Subcutaneous abdominal adipose tissue (tissue), 5 donors: ENCODE results near the gene MARF1.
A peak's percentile ranks its signal among the peaks of the same experiment; 100 is the strongest.

ENCODE experiments used
- H3K27ac ChIP-seq: one replicate; pipeline ENCODE4 v1.7.0; 2013; ENCODE audit warnings: low read depth, mild to moderate bottlenecking, inconsistent platforms, low read length, moderate library complexity
- H3K27me3 ChIP-seq, 5 donors: one replicate each; pipeline ENCODE4 v1.7.0; 2013; ENCODE audit warnings: low read length in 5 of 5, inconsistent platforms in 1 of 5; ENCODE audit not compliant: control insufficient read depth in 5 of 5, insufficient read depth in 4 of 5
- H3K36me3 ChIP-seq, 5 donors: one replicate each; pipeline ENCODE4 v1.7.0; 2013; ENCODE audit warnings: low read length in 5 of 5; ENCODE audit not compliant: control insufficient read depth in 5 of 5, insufficient read depth in 5 of 5
- H3K4me1 ChIP-seq, 5 donors: one replicate each; pipeline ENCODE4 v1.7.0; 2013; ENCODE audit warnings: low read length in 5 of 5, mild to moderate bottlenecking in 3 of 5, moderate library complexity in 1 of 5; ENCODE audit not compliant: control insufficient read depth in 5 of 5, insufficient read depth in 5 of 5
- H3K4me3 ChIP-seq, 5 donors: one replicate each; pipeline ENCODE4 v1.7.0; 2013; ENCODE audit warnings: low read length in 5 of 5, low read depth in 1 of 5
- H3K9ac ChIP-seq, 5 donors: one replicate each; pipeline ENCODE4 v1.7.0; 2013; ENCODE audit warnings: low read length in 5 of 5, mild to moderate bottlenecking in 4 of 5, moderate library complexity in 3 of 5
- H3K9me3 ChIP-seq, 5 donors: one replicate each; pipeline ENCODE4 v1.7.0; 2013; ENCODE audit warnings: low read length in 5 of 5; ENCODE audit not compliant: control insufficient read depth in 5 of 5
- donor health status: healthy.
- donor health status: healthy.
- donor health status: healthy.
- donor health status: healthy.
- donor health status: healthy.

Gene MARF1

GRCh38 chr16:15602285-15603044 is 40.5 kb downstream of the MARF1 start:
- no peak overlapping the region for H3K9ac ChIP-seq
- H3K27ac ChIP-seq: no peak overlapping the region
- no peaks in the 10 kb centered on the region for H3K27me3 ChIP-seq
- H3K9me3 ChIP-seq: no peaks in the 10 kb centered on the region
- peaks cover 9 to 98% (median 96%) of the 10 kb centered on the region in 5 donors for H3K36me3 ChIP-seq
- H3K4me3 ChIP-seq: no peak overlapping the region
- H3K4me1 ChIP-seq: peaks cover 2 to 11% (median 6%) of the 10 kb centered on the region in 5 donors

DNA sequence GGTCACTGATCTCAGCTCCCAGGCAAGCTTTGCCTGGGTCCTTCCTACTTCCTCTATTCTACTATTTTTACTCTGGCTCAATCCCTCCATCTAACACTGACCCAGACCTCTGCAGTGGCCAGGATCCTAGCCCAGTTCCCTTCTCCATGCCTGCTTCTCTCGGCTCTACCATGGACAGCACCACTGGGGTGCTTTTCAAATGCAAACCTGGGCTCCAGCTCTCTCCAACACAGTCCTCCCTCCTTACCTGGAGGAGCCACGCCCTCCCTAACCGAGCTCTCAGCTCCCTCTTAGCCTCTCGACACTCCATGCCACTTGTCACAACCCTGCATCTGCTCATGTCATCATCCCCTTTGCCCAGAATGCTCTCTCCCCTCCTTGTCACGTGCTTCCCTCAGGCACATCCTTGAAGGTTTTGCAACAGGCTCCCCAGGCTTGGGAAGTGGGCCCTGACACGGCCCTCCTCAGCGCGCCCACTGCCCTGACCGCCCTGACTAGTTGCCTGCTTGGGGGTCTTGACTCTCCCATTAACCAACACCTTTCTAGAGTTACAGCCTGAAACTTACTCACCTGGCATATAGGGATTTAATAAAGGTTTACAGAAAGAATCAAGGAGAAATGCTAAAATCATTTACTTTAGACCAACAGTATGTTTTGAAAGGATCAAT is 41.6 kb downstream of the MARF1 start:
- H3K36me3 ChIP-seq: peaks cover 14 to 97% (median 92%) of the 10 kb centered on the region in 5 donors
- no peaks in the 10 kb centered on the region for H3K27me3 ChIP-seq
- no peaks in the 10 kb centered on the region for H3K9me3 ChIP-seq
- peaks cover 0 to 10% (median 4%) of the 10 kb centered on the region in 5 donors for H3K4me1 ChIP-seq
- no peak overlapping the region for H3K9ac ChIP-seq
- no peak overlapping the region for H3K27ac ChIP-seq
- no peak overlapping the region for H3K4me3 ChIP-seq

- Histone ChIP-seq H3K4me1 (peaks cover 0 to 4% (median under 1%) of the 10 kb centered on the region in 5 donors), H3K9ac (no peak overlapping the region), H3K27ac (no peak overlapping the region), H3K27me3 (no peaks in the 10 kb centered on the region), H3K9me3 (no peaks in the 10 kb centered on the region), H3K4me3 (no peak overlapping the region), H3K36me3 (peaks cover 26 to 98% (median 89%) of the 10 kb centered on the region in 5 donors)
Observed at GRCh38 chr16:15599303-15600070, 43.5 kb downstream of the MARF1 start.

DNA sequence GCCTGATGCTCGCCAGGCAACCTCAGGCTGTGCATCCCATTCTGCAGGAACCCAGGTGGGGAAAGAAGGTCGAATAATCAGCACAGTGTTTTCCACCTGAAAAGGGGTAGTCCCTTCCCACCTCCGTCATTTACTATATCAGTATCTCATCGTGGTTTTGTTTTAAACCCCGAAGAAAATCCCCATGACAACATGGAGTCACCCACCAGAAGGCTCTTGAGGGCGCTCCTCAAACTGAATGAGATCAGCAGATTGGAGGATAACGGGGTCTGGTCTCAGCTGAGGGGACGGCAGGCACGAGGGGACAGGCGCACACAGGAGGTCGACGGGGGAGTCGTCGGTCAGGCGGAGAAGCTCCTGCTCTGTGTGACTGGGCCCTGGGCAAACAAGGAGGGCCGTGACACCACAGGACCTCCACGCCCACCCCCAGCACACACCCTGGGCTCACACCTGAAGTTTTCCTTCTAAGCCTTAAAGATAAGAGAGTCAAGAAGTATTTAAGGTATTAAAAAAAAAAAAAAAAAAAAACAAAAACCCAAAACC is 44.2 kb downstream of the MARF1 start:
- Histone ChIP-seq H3K9me3 (no peaks in the 10 kb centered on the region), H3K4me3 (no peak overlapping the region)

DNA sequence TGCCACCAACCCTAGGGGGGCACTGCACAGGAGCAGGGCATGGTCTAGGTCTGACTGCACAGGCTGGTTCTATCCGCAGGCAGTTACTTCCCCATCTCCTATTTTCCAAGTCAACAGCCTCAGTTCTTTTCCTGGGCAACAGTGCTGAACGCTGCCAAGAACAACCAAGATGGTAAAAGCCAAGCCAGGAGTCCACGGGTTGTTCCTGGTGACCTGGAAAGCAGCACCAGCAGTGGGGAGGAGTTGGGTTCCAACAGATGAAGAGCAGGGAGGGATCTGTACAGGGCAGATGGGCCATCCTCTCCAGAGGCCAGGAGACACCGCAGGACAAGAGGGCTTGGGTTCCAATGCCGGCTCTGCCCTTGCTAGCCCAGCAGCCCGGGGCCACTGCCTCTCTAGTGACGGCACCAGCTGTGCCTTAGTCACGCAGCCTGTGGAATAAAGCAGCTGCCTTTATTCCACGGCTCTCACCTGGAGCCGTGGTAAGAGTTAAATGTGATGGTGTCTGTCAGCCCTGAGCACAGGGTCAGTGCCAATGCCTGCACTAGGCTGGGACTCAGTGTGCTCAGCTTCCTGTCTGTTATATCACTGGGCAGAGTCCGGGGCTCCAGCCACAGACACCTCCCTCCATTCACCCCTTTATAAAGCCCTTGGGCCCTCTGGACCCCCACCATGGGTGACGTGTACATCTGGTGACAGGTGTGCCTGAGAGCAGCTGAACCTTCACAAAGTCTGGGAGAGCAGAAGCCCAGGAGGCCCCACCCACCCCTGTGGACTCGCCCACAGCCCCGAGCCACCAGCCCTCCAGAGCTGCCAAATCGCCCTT is 44.9 kb downstream of the MARF1 start:
- H3K36me3 ChIP-seq: peaks cover 28 to 86% (median 77%) of the 10 kb centered on the region in 5 donors
- no peak overlapping the region for H3K9ac ChIP-seq
- no peaks in the 10 kb centered on the region for H3K9me3 ChIP-seq
- H3K4me1 ChIP-seq: peaks cover 0 to 5% (median 0%) of the 10 kb centered on the region in 5 donors
- H3K27ac ChIP-seq: no peak overlapping the region
- no peaks in the 10 kb centered on the region for H3K27me3 ChIP-seq
- H3K4me3 ChIP-seq: no peak overlapping the region

More for the DNA sequence above, 44.2 kb downstream of the MARF1 start:
- Histone ChIP-seq H3K27ac (no peak overlapping the region), H3K27me3 (no peaks in the 10 kb centered on the region), H3K9ac (no peak overlapping the region), H3K36me3 (peaks cover 29 to 93% (median 84%) of the 10 kb centered on the region in 5 donors), H3K4me1 (peaks cover 0 to 4% (median 0%) of the 10 kb centered on the region in 5 donors)

GRCh38 chr16:15597135-15597534 is 45.8 kb downstream of the MARF1 start:
- no peak overlapping the region for H3K9ac ChIP-seq
- H3K27me3 ChIP-seq: no peaks in the 10 kb centered on the region
- H3K27ac ChIP-seq: no peak overlapping the region
- peaks cover 20 to 81% (median 69%) of the 10 kb centered on the region in 5 donors for H3K36me3 ChIP-seq
- peaks cover 0 to 11% (median 5%) of the 10 kb centered on the region in 5 donors for H3K4me1 ChIP-seq
- H3K9me3 ChIP-seq: no peaks in the 10 kb centered on the region
- H3K4me3 ChIP-seq: no peak overlapping the region

- Histone ChIP-seq H3K4me1 (peaks cover 1 to 13% (median 8%) of the 10 kb centered on the region in 5 donors), H3K27ac (no peak overlapping the region), H3K9me3 (no peaks in the 10 kb centered on the region), H3K9ac (no peak overlapping the region), H3K27me3 (no peaks in the 10 kb centered on the region), H3K36me3 (peaks cover 20 to 57% (median 46%) of the 10 kb centered on the region in 5 donors), H3K4me3 (no peak overlapping the region)
Observed at GRCh38 chr16:15594711-15595320, 48.1 kb downstream of the MARF1 start.

DNA sequence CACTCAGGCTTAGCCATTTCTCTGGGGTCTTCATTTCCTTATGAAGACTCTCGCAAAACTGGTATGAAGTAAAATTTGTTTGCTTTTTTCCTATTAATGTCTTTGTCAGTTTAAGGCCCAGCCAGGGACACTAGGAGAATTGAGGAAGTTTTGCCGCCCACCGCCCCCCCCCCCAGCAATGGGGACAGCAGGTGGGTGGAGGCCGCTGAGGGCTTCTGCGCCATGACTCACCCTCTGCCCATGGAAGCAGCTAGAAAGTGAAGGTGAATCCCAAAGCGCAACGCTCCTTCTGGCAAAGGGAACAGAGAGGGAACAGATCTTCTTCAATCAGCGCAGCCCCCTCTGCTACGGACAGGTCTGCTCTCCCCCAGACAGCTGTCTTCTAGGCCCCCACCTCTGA is 49.7 kb downstream of the MARF1 start:
- Histone ChIP-seq H3K27ac (peak overlapping the region; percentile 41), H3K27me3 (no peaks in the 10 kb centered on the region), H3K4me1 (peaks cover 1 to 20% (median 9%) of the 10 kb centered on the region in 5 donors), H3K9ac (no peak overlapping the region), H3K9me3 (no peaks in the 10 kb centered on the region), H3K4me3 (no peak overlapping the region), H3K36me3 (peaks cover 20 to 47% (median 35%) of the 10 kb centered on the region in 5 donors)

- no peak overlapping the region for H3K27ac ChIP-seq
Observed at GRCh38 chr16:15592324-15592723, 50.6 kb downstream of the MARF1 start.

More at GRCh38 chr16:15592324-15592723, 50.6 kb downstream of the MARF1 start:
- Histone ChIP-seq H3K9me3 (no peaks in the 10 kb centered on the region), H3K4me3 (no peak overlapping the region), H3K9ac (no peak overlapping the region), H3K27me3 (no peaks in the 10 kb centered on the region), H3K4me1 (peaks cover 1 to 20% (median 9%) of the 10 kb centered on the region in 5 donors), H3K36me3 (peaks cover 20 to 43% (median 30%) of the 10 kb centered on the region in 5 donors)
